GM23338 (cell line): ENCODE results near the gene CCDC134. TPM values are rescaled to one million over a fixed set of nuclear protein-coding genes. Genes with fewer than 3 reads are reported as not detected.

ENCODE experiments used
- CREB1 ChIP-seq: fragments of 250-450 bp; sonication (Bioruptor Pico); IDR thresholded peaks from 2 replicates; pipeline ENCODE4 v1.5.0; 2020; ENCODE audit warnings: low read depth, mild to moderate bottlenecking, moderate library complexity
- CTCF ChIP-seq, 2 experiments: fragments of 200-600 bp in 1 of 2; sonication (generic) in 1 of 2; conservative IDR thresholded peaks; 2 replicates each; pipeline versions ENCODE4 v1.5.1 to v1.6.1; 2016 to 2017; ENCODE audit warnings: antibody characterized with exemption in 2 of 2, low read depth in 2 of 2, mild to moderate bottlenecking in 2 of 2, moderate library complexity in 1 of 2
- EZH2phosphoT487 ChIP-seq: fragments of 200-600 bp; sonication (generic); IDR thresholded peaks from one replicate; pipeline ENCODE4 v1.8.1; 2018; ENCODE audit warnings: antibody characterized with exemption; ENCODE audit not compliant: unreplicated experiment
- POLR2AphosphoS5 ChIP-seq: IDR thresholded peaks from 2 replicates; pipeline ENCODE4 v1.6.1; 2016; ENCODE audit warnings: antibody characterized with exemption, low read depth
- REST ChIP-seq: IDR thresholded peaks from one replicate; pipeline ENCODE4 v1.6.1; 2018; ENCODE audit warnings: antibody characterized with exemption; ENCODE audit not compliant: unreplicated experiment
- STAT1 ChIP-seq: IDR thresholded peaks from one replicate; pipeline ENCODE4 v1.6.1; 2016; ENCODE audit warnings: antibody characterized with exemption; ENCODE audit not compliant: unreplicated experiment
- ZNF114 ChIP-seq: fragments of 250-450 bp; sonication (Bioruptor Pico); IDR thresholded peaks from 2 replicates; pipeline ENCODE4 v1.5.0; 2020; ENCODE audit warnings: mild to moderate bottlenecking, moderate library complexity
- ZNF331 ChIP-seq: fragments of 250-450 bp; sonication (Bioruptor Pico); IDR thresholded peaks from 2 replicates; pipeline ENCODE4 v1.5.0; 2020; ENCODE audit warnings: low read depth, mild to moderate bottlenecking, moderate library complexity
- polyA plus RNA-seq: library from polyadenylated mRNA; unstranded; fragments of >200 nt; fragmentation: Nextera tagmentation; extraction: Ambion mirVana; gene quantifications from 2 replicates; pipeline ENCODE4 v1.2.1, GENCODE V29; 2016
- total RNA-seq: library from RNA; depleted of rRNA; stranded (reverse); fragments of >200 nt; shearing (Covaris generic); gene quantifications from 2 replicates; pipeline ENCODE4 v1.2.3, GENCODE V29; 2014
- TF ChIP-seq, protein P1 (sequence below): fragments of 250-450 bp; sonication (Bioruptor Pico); IDR thresholded peaks from 2 replicates; pipeline ENCODE4 v1.5.0; 2020; ENCODE audit warnings: mild to moderate bottlenecking, moderate library complexity

The CCDC134 gene
- total and polyA plus RNA-seq, 2 experiments from 2014 or later = 2.7 to 24.5 TPM

GRCh38 chr22:41816241-41816640, 15.8 kb downstream of the CCDC134 start (continued):
- TF ChIP-seq, protein P1, sequence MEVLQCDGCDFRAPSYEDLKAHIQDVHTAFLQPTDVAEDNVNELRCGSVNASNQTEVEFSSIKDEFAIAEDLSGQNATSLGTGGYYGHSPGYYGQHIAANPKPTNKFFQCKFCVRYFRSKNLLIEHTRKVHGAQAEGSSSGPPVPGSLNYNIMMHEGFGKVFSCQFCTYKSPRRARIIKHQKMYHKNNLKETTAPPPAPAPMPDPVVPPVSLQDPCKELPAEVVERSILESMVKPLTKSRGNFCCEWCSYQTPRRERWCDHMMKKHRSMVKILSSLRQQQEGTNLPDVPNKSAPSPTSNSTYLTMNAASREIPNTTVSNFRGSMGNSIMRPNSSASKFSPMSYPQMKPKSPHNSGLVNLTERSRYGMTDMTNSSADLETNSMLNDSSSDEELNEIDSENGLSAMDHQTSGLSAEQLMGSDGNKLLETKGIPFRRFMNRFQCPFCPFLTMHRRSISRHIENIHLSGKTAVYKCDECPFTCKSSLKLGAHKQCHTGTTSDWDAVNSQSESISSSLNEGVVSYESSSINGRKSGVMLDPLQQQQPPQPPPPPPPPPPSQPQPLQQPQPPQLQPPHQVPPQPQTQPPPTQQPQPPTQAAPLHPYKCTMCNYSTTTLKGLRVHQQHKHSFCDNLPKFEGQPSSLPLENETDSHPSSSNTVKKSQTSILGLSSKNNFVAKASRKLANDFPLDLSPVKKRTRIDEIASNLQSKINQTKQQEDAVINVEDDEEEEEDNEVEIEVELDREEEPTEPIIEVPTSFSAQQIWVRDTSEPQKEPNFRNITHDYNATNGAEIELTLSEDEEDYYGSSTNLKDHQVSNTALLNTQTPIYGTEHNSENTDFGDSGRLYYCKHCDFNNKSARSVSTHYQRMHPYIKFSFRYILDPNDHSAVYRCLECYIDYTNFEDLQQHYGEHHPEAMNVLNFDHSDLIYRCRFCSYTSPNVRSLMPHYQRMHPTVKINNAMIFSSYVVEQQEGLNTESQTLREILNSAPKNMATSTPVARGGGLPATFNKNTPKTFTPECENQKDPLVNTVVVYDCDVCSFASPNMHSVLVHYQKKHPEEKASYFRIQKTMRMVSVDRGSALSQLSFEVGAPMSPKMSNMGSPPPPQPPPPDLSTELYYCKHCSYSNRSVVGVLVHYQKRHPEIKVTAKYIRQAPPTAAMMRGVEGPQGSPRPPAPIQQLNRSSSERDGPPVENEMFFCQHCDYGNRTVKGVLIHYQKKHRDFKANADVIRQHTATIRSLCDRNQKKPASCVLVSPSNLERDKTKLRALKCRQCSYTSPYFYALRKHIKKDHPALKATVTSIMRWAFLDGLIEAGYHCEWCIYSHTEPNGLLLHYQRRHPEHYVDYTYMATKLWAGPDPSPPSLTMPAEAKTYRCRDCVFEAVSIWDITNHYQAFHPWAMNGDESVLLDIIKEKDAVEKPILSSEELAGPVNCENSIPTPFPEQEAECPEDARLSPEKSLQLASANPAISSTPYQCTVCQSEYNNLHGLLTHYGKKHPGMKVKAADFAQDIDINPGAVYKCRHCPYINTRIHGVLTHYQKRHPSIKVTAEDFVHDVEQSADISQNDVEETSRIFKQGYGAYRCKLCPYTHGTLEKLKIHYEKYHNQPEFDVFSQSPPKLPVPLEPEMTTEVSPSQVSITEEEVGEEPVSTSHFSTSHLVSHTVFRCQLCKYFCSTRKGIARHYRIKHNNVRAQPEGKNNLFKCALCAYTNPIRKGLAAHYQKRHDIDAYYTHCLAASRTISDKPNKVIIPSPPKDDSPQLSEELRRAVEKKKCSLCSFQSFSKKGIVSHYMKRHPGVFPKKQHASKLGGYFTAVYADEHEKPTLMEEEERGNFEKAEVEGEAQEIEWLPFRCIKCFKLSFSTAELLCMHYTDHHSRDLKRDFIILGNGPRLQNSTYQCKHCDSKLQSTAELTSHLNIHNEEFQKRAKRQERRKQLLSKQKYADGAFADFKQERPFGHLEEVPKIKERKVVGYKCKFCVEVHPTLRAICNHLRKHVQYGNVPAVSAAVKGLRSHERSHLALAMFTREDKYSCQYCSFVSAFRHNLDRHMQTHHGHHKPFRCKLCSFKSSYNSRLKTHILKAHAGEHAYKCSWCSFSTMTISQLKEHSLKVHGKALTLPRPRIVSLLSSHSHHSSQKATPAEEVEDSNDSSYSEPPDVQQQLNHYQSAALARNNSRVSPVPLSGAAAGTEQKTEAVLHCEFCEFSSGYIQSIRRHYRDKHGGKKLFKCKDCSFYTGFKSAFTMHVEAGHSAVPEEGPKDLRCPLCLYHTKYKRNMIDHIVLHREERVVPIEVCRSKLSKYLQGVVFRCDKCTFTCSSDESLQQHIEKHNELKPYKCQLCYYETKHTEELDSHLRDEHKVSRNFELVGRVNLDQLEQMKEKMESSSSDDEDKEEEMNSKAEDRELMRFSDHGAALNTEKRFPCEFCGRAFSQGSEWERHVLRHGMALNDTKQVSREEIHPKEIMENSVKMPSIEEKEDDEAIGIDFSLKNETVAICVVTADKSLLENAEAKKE (CRISPR knock-in tag) = no peak
- TF ChIP-seq POLR2AphosphoS5 (no peak), CTCF (conservative IDR thresholded peaks at IDR 0.05; ENCODE audit: low read depth in 2 of 2) (no peak), ZNF114 (CRISPR knock-in tag) (no peak), CREB1 (CRISPR knock-in tag) (no peak), STAT1 (no peak), REST (no peak), EZH2phosphoT487 (no peak), ZNF331 (CRISPR knock-in tag) (no peak)
